NK-92 (cell line): Measurements from ENCODE around the gene MACROD1.

Experiments
- DNase-seq: peaks from one replicate; lab custom pipeline; 2025; ENCODE audit not compliant: unreplicated experiment; lab: John Stamatoyannopoulos, UW

The MACROD1 gene

GRCh38 chr11:64131683-64132190, 34.2 kb downstream of the MACROD1 start:
- DNase-seq, result no peak

- DNase-seq, result no peak
Observed at GRCh38 chr11:64130618-64131017, 35.3 kb downstream of the MACROD1 start.

- DNase-seq, result no peak
Observed at GRCh38 chr11:64129403-64129802, 36.5 kb downstream of the MACROD1 start.

- DNase-seq, result no peak
Observed at GRCh38 chr11:64128255-64129006, 37.5 kb downstream of the MACROD1 start.

- DNase-seq, result no peak
Observed at GRCh38 chr11:64127267-64128072, 38.4 kb downstream of the MACROD1 start.

GRCh38 chr11:64126796-64127195, 39.1 kb downstream of the MACROD1 start:
- DNase-seq, result no peak

- no peak for DNase-seq
Observed at GRCh38 chr11:64126371-64126770, 39.5 kb downstream of the MACROD1 start.

GRCh38 chr11:64125676-64126075, 40.2 kb downstream of the MACROD1 start:
- no peak for DNase-seq

- DNase-seq, result no peak
Observed at GRCh38 chr11:64124147-64124546, 41.8 kb downstream of the MACROD1 start.

GRCh38 chr11:64123679-64124078, 42.2 kb downstream of the MACROD1 start:
- DNase-seq, result no peak

GRCh38 chr11:64122411-64123410, 43.2 kb downstream of the MACROD1 start:
- no peak for DNase-seq

- no peak for DNase-seq
Observed at GRCh38 chr11:64121663-64122410, 44.1 kb downstream of the MACROD1 start.

GRCh38 chr11:64120951-64121569, 44.9 kb downstream of the MACROD1 start:
- DNase-seq, result no peak

- DNase-seq, result no peak
Observed at GRCh38 chr11:64119700-64120099, 46.2 kb downstream of the MACROD1 start.

- DNase-seq, result no peak
Observed at GRCh38 chr11:64118876-64119665, 46.8 kb downstream of the MACROD1 start.

- no peak for DNase-seq
Observed at GRCh38 chr11:64117763-64118459, 48.0 kb downstream of the MACROD1 start.

GRCh38 chr11:64115531-64116522, 50.1 kb downstream of the MACROD1 start:
- DNase-seq, result no peak
